T-cell (primary cell): ENCODE measurements around the gene TIMP2. TPM values are rescaled to one million over a fixed set of nuclear protein-coding genes. Genes with fewer than 3 reads are reported as not detected.

ENCODE experiments used
- ATAC-seq, 4 experiments: fragments of 200-7000 bp in 3 of 4; fragments of 150-1000 bp in 1 of 4; cut with Tn5 transposase; replicated peaks in 1 of 4; 1 replicate in 3 of 4; 2 replicates in 1 of 4; pipeline ENCODE4 v1.10.0; 2021; ENCODE audit warnings: moderate library complexity in 3 of 4, mild to moderate bottlenecking in 2 of 4, moderate number of reproducible peaks in 1 of 4
- CTCF ChIA-PET, 2 donors: fragments of 300-600 bp; sonication (Branson Sonifier 250); formaldehyde crosslinking; loops; one replicate each; lab custom pipeline; 2022; ENCODE audit warnings: antibody characterized with exemption in 2 of 2; lab: Charles Lee
- POLR2A ChIA-PET, 2 donors: fragments of 300-600 bp; sonication (Branson Sonifier 250); formaldehyde crosslinking; loops; one replicate each; lab custom pipeline; 2022; ENCODE audit warnings: antibody characterized with exemption in 2 of 2; lab: Charles Lee
- DNase-seq, 35 experiments: peaks; one replicate each; pipeline versions ENCODE4 v3.0.0 to v3.0.0-alpha.2; 2013 to 2023
- H3K27ac ChIP-seq: one replicate; pipeline ENCODE4 v1.5.1; 2013; ENCODE audit warnings: low read length
- H3K27me3 ChIP-seq, 2 experiments: replicated peaks in 1 of 2; 1 replicate in 1 of 2; 2 replicates in 1 of 2; pipeline versions ENCODE4 v1.6.1 to v1.7.0; 2013; ENCODE audit warnings: low read length in 1 of 2, mixed read lengths in 1 of 2; ENCODE audit not compliant: control insufficient read depth in 2 of 2, insufficient read depth in 2 of 2; ENCODE audit errors: extremely low read depth in 1 of 2
- H3K36me3 ChIP-seq, 2 donors: 1 replicate in 1 of 2; 2 replicates in 1 of 2; pipeline versions ENCODE4 v1.6.1 to v1.7.0; 2013; ENCODE audit warnings: low read length in 1 of 2; ENCODE audit not compliant: control insufficient read depth in 2 of 2, insufficient read depth in 1 of 2; ENCODE audit errors: extremely low read depth in 1 of 2
- H3K4me1 ChIP-seq, 2 experiments: 1 replicate in 1 of 2; 2 replicates in 1 of 2; pipeline versions ENCODE4 v1.6.1 to v1.7.0; 2013; ENCODE audit warnings: low read length in 2 of 2, mixed read lengths in 1 of 2; ENCODE audit not compliant: insufficient read depth in 2 of 2, control insufficient read depth in 1 of 2; ENCODE audit errors: extremely low read depth in 1 of 2
- H3K4me3 ChIP-seq, 2 donors: 1 replicate in 1 of 2; 2 replicates in 1 of 2; pipeline versions ENCODE4 v1.5.1 to v1.7.0; 2013; ENCODE audit warnings: mild to moderate bottlenecking in 2 of 2, low read length in 1 of 2, moderate library complexity in 1 of 2; ENCODE audit not compliant: control insufficient read depth in 1 of 2; ENCODE audit errors: extremely low read depth in 1 of 2
- H3K9me3 ChIP-seq: 2 replicates; pipeline ENCODE4 v1.7.0; 2013
- H3K27ac Mint-ChIP-seq, 2 donors: one replicate each; pipeline ENCODE4 v1.8.0; 2020 to 2021; ENCODE audit warnings: mild to moderate bottlenecking in 2 of 2, mixed read lengths in 2 of 2
- H3K27me3 Mint-ChIP-seq, 2 donors: one replicate each; pipeline ENCODE4 v1.8.0; 2021 to 2022; ENCODE audit warnings: mixed read lengths in 2 of 2
- H3K36me3 Mint-ChIP-seq: one replicate; pipeline ENCODE4 v1.8.0; 2021; ENCODE audit warnings: mixed read lengths
- H3K4me1 Mint-ChIP-seq, 3 donors: one replicate each; pipeline ENCODE4 v1.8.0; 2020 to 2022; ENCODE audit warnings: mixed read lengths in 3 of 3, mild to moderate bottlenecking in 1 of 3
- H3K4me3 Mint-ChIP-seq, 3 donors: one replicate each; pipeline ENCODE4 v1.8.0; 2020 to 2022; ENCODE audit warnings: mild to moderate bottlenecking in 3 of 3, mixed read lengths in 3 of 3, moderate library complexity in 3 of 3
- H3K9me3 Mint-ChIP-seq, 3 donors: one replicate each; pipeline ENCODE4 v1.8.0; 2020 to 2022; ENCODE audit warnings: mixed read lengths in 3 of 3
- WGBS: methylation state at CpG from one replicate; pipeline ENCODE4 v1.1.5; 2013; ENCODE audit warnings: missing lambda C conversion rate; ENCODE audit not compliant: insufficient coverage; 5-methylcytosine and 5-hydroxymethylcytosine counted together
- total RNA-seq, 35 experiments: library from RNA in 6 of 35; stranded (reverse) in 6 of 35; fragments of 120-200 nt in 1 of 35; gene quantifications; one replicate each; pipeline versions ENCODE4 v1.2.1 to v1.2.4 and lab custom pipeline; 2013 to 2026

TIMP2 gene
- total RNA-seq, 5 donors from 2014 or later (not counting 1 experiment from before 2014, with no cell fraction given): 5.1 to 6.7 (median 6.5) TPM

DNA sequence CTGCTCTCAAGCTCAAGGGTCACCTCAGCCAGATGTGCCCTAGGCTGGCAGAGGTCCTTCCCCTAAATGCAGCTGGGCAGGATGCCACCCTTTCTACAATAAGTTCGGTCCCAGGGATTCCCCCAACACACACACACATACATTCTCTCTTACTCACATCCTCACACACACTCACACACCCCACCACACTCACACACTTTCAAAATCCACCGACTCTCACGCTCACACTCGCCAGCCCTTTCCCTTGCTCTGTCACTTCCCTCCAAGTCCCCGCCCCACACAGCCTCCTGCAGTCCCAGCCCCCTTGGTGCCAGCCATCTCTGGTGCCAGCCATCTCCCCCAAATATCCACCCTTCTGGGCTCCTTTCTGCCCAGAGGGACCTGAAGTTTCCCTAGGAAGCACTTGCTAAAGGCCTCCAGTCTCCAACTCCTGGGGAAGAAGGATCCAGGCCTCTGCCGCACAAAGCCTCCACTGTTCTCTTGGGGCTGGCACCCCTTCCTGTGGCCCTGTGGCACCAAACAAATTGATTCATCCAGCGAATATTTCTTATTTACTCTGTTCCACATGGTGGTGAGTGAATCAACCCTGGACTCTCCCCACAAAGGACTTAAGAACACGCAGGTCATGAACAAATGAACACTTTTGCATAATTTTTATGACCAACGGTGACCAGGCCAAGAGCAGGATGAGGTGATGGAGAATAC lies 80.7 kb downstream of the TIMP2 start:
- Histone ChIP-seq H3K36me3 (no peaks in the 10 kb centered on the region), H3K27me3 (no peaks in the 10 kb centered on the region), H3K4me3 (no peak overlapping the region), H3K27ac (no peak overlapping the region), H3K9me3 (no peaks in the 10 kb centered on the region), H3K4me1 (peaks cover 4 to 24% of the 10 kb centered on the region in 2 experiments)
- CTCF ChIA-PET: no interaction called here
- Mint-ChIP-seq H3K9me3 (no peaks in the 10 kb centered on the region), H3K4me1 (peaks cover 12 to 20% (median 18%) of the 10 kb centered on the region in 3 donors), H3K27me3 (no peaks in the 10 kb centered on the region), H3K36me3 (peaks cover 4% of the 10 kb centered on the region), H3K4me3 (no peak overlapping the region), H3K27ac (no peak overlapping the region)
- WGBS: 72% methylated on average over 7 of the region's 9 CpGs
- no peak for DNase-seq
- ATAC-seq: no peak
- POLR2A ChIA-PET: no interaction called here

DNA sequence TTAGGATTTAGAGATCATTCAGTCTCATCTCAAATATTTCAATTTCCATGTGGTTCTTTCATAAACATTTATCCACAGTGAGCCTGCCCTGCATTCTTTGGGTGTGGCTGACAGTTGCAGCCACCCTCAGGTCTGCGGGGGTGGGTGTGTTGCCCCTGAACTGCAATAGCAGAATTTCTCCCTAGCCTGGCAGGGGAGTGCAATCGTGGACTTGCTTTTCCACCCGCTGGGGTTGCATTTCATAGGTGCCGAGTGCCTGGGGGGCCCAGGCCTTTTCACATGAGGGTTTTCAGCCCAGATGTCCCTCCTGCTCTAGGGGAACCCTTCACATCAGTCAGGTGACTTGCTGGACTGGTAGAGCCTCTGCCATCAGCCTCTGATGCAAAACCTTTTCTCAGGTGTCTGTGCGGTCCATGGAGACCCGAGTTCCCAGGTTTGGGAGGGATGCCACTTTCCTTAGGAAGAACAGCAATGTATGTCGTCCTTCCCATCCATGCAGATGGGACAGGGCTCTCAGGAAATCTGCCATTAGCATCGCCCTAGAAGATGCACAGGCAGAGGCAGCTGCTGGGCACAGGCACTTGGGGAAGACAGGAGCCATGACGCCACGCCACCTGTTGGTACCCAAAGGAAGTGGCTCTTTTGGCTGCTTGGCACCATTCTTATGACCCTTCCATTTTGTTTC lies 82.2 kb downstream of the TIMP2 start:
- no peaks in the 10 kb centered on the region for H3K9me3 ChIP-seq
- CTCF ChIA-PET: no interaction called here
- Mint-ChIP-seq H3K27ac (peak overlapping the region in 1 of 2 donors; percentile 28), H3K4me3 (peak overlapping the region in 1 of 3 donors; percentile 7), H3K4me1 (peaks cover 26 to 33% (median 30%) of the 10 kb centered on the region in 3 donors), H3K27me3 (no peaks in the 10 kb centered on the region), H3K36me3 (peaks cover 5% of the 10 kb centered on the region), H3K9me3 (no peaks in the 10 kb centered on the region)
- H3K36me3 ChIP-seq: peaks cover 0 to 5% of the 10 kb centered on the region in 2 donors
- H3K27ac ChIP-seq: no peak overlapping the region
- POLR2A ChIA-PET: no interaction called here
- ATAC-seq (no peak), DNase-seq (peak; percentile 28 to 81 (median 59))
- no peaks in the 10 kb centered on the region for H3K27me3 ChIP-seq
- H3K4me3 ChIP-seq: no peak overlapping the region
- H3K4me1 ChIP-seq: peaks cover 12 to 36% of the 10 kb centered on the region in 2 experiments
- 81% methylated on average over 8 of the region's 10 CpGs for WGBS

DNA sequence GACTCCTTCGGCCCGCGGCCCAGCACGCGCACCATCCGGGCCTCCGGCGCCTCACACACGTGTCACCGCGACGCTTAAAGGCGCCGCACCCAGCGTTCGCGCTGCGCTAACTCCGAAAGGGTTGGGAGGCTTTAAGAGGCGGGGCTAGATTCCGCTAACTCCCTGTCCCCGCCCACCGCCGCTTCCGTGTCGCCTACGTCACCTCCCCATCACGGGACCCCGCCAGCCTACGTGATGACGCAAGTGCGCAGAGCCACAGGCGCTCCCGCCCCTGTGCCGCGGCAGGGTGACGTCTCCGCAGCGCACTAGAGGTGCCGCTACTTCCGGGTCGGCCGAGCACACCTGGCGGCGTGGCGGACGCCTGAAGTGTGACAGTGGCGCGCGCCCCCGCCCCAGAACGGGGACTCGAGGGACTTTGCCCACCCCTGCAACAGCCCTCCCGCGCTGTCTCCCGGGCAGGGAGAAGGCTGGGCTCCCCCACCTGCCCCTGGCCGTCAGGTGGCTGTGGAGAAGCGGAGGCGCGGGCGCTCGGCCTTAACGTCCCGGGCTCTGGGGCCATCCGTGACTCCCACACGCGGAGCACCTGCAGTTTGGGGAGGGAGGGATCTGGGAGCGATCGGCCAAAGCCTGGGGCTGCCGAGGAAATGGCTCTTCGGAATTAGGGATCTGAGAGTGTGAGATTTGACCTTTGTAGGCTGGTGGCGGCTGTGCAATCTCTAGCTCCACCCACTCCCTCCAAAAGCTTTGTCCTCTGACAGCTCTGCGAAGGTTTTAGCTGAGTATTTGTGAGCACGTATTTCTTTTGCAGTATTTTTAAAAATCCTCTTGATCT lies 84.2 kb downstream of the TIMP2 start, which contains the start of gene USP36:
TSS of gene USP36 (minus strand) at position 35 of the 832 bp plus-strand sequence. CDS start 4,451 bp downstream, outside the sequence.
- Mint-ChIP-seq H3K36me3 (peaks cover 22% of the 10 kb centered on the region), H3K9me3 (no peaks in the 10 kb centered on the region), H3K4me3 (peak within 1 kb of the TSS; percentile 91 to 97 (median 91)), H3K4me1 (peaks cover 45 to 51% (median 47%) of the 10 kb centered on the region in 3 donors), H3K27me3 (no peaks in the 10 kb centered on the region), H3K27ac (peak within 1 kb of the TSS; percentile 96 to 97)
- ChIA-PET CTCF (interaction anchor here in 1 of 2 donors (0.6 to 1.3 kb wide), 3 partner anchors 22 to 93 kb away, joined by 3 to 7 read pairs (median 4); no protein-coding TSS in a partner anchor), POLR2A (interaction anchor here (0.5 to 1.6 kb wide), 9 partner anchors 10 to 781 kb away, joined by 3 to 11 read pairs (median 5); no protein-coding TSS in a partner anchor)
- Histone ChIP-seq H3K4me1 (peaks cover 12 to 41% of the 10 kb centered on the region in 2 experiments), H3K27me3 (no peaks in the 10 kb centered on the region), H3K4me3 (peak within 1 kb of the TSS; percentile 64 to 95), H3K9me3 (no peaks in the 10 kb centered on the region), H3K27ac (peak within 1 kb of the TSS; percentile 99), H3K36me3 (peaks cover 3 to 24% of the 10 kb centered on the region in 2 donors)
- peak; percentile 87 to 90 (median 88) for ATAC-seq
- under 1% methylated on average over 63 of the region's 74 CpGs for WGBS
- peak; percentile 98 to 100 (median 100) for DNase-seq

GRCh38 chr17:78840530-78840779 lies 84.7 kb downstream of the TIMP2 start:
- ATAC-seq (no peak), DNase-seq (no peak)
- Histone ChIP-seq H3K4me3 (peak overlapping the region; percentile 64 to 95), H3K9me3 (no peaks in the 10 kb centered on the region), H3K36me3 (peaks cover 3 to 29% of the 10 kb centered on the region in 2 donors), H3K27ac (peak overlapping the region; percentile 79), H3K27me3 (no peaks in the 10 kb centered on the region), H3K4me1 (peaks cover 12 to 41% of the 10 kb centered on the region in 2 experiments)
- no peaks in the 10 kb centered on the region for H3K27me3 Mint-ChIP-seq
- peak overlapping the region; percentile 96 to 97 for H3K27ac Mint-ChIP-seq
- peaks cover 49 to 54% (median 52%) of the 10 kb centered on the region in 3 donors for H3K4me1 Mint-ChIP-seq
- 0% methylated on average over 35 of the region's 35 CpGs for WGBS
- ChIA-PET CTCF (interaction anchor here in 1 of 2 donors (0.6 kb wide), 1 partner anchor 22 kb away, joined by 4 read pairs; no protein-coding TSS in a partner anchor), POLR2A (interaction anchor here (0.7 to 1.6 kb wide), 4 partner anchors 9 to 780 kb away, joined by 3 to 11 read pairs (median 3); no protein-coding TSS in a partner anchor)
- H3K9me3 Mint-ChIP-seq: no peaks in the 10 kb centered on the region
- peak overlapping the region; percentile 88 to 91 (median 91) for H3K4me3 Mint-ChIP-seq
- peaks cover 28% of the 10 kb centered on the region for H3K36me3 Mint-ChIP-seq

GRCh38 chr17:78839762-78840529 lies 85.2 kb downstream of the TIMP2 start:
- H3K4me3 ChIP-seq: peak overlapping the region; percentile 64 to 95

More at GRCh38 chr17:78839762-78840529, 85.2 kb downstream of the TIMP2 start:
- Mint-ChIP-seq H3K27me3 (no peaks in the 10 kb centered on the region), H3K9me3 (no peaks in the 10 kb centered on the region), H3K27ac (peak overlapping the region; percentile 89), H3K4me1 (peaks cover 49 to 54% (median 52%) of the 10 kb centered on the region in 3 donors), H3K4me3 (peak overlapping the region; percentile 91 to 97 (median 91)), H3K36me3 (peaks cover 32% of the 10 kb centered on the region)
- Histone ChIP-seq H3K27ac (peak overlapping the region; percentile 79), H3K4me1 (peaks cover 12 to 41% of the 10 kb centered on the region in 2 experiments), H3K36me3 (peaks cover 6 to 34% of the 10 kb centered on the region in 2 donors), H3K9me3 (no peaks in the 10 kb centered on the region), H3K27me3 (no peaks in the 10 kb centered on the region)
- WGBS: under 1% methylated on average over 73 of the region's 73 CpGs
- DNase-seq (peak; percentile 19 to 72 (median 48)), ATAC-seq (peak; percentile 7 to 33 (median 28))
- CTCF ChIA-PET: interaction anchor here in 1 of 2 donors (0.6 kb wide), 1 partner anchor 21 kb away, joined by 4 read pairs; no protein-coding TSS in a partner anchor
- POLR2A ChIA-PET: interaction anchor here (0.7 to 1.6 kb wide), 4 partner anchors 9 to 780 kb away, joined by 3 to 11 read pairs (median 3); no protein-coding TSS in a partner anchor
